HEK293 (cell line): ENCODE measurements around the gene HRCT1.
"Not testable (repeated sequence)": the region's sequence is repeated elsewhere in the genome, so short reads cannot be mapped to it uniquely, and the experiment has no call there.

Experiments
- CTCF ChIA-PET: fragments of 350-600 bp; formaldehyde crosslinking; extraction: SDS; loops from one replicate; lab custom pipeline; 2021; ENCODE audit warnings: antibody characterized with exemption; lab: Yijun Ruan, JAX
- POLR2A ChIA-PET: fragments of 300-600 bp; formaldehyde crosslinking; extraction: SDS; loops from one replicate; lab custom pipeline; 2020; ENCODE audit warnings: antibody characterized with exemption, inconsistent platforms; lab: Yijun Ruan, JAX
- H3K27ac ChIP-seq: fragments of 200-500 bp; sonication (Bioruptor generic); 2 replicates; pipeline ENCODE4 v1.5.1; 2014; ENCODE audit warnings: low read depth, low read length, control low read depth, inconsistent platforms; ENCODE audit errors: extremely low read depth
- H3K36me3 ChIP-seq, 2 experiments: fragments of 200-500 bp in 1 of 2; sonication (Bioruptor generic) in 1 of 2; 1 replicate in 1 of 2; 2 replicates in 1 of 2; pipeline ENCODE4 v1.5.1; 2014 to 2017; ENCODE audit warnings: inconsistent platforms in 2 of 2, low read length in 2 of 2; ENCODE audit not compliant: control insufficient read depth in 2 of 2, insufficient read depth in 1 of 2
- H3K4me1 ChIP-seq: fragments of 200-500 bp; sonication (Bioruptor generic); 2 replicates; pipeline ENCODE4 v1.5.1; 2014; ENCODE audit warnings: mild to moderate bottlenecking, low read length, inconsistent platforms; ENCODE audit not compliant: control insufficient read depth, insufficient read depth
- H3K4me3 ChIP-seq: 2 replicates; pipeline ENCODE4 v1.5.1; 2011; ENCODE audit warnings: low read depth, mild to moderate bottlenecking, control low read depth, low read length, moderate library complexity
- H3K9me3 ChIP-seq: fragments of 200-500 bp; sonication (Bioruptor generic); 2 replicates; pipeline ENCODE4 v1.5.1; 2014; ENCODE audit warnings: low read depth, low read length, inconsistent platforms; ENCODE audit not compliant: control insufficient read depth, insufficient read depth
- GLIS1 ChIP-seq: fragments of 450-650 bp; formaldehyde crosslinking; IDR thresholded peaks from 2 replicates; pipeline ENCODE4 v1.5.1; 2016; ENCODE audit warnings: missing biosample characterization, missing genetic modification characterization
- KLF16 ChIP-seq: fragments of 450-650 bp; formaldehyde crosslinking; IDR thresholded peaks from 2 replicates; pipeline ENCODE4 v1.5.1; 2017; ENCODE audit warnings: missing biosample characterization, missing genetic modification characterization
- OSR2 ChIP-seq: fragments of 450-650 bp; formaldehyde crosslinking; IDR thresholded peaks from 2 replicates; pipeline ENCODE4 v1.5.1; 2016; ENCODE audit warnings: missing biosample characterization, missing genetic modification characterization
- ZBTB48 ChIP-seq: fragments of 450-650 bp; formaldehyde crosslinking; IDR thresholded peaks from 2 replicates; pipeline ENCODE4 v1.5.1; 2016; ENCODE audit warnings: missing biosample characterization, missing genetic modification characterization
- ZNF157 ChIP-seq: fragments of 450-650 bp; formaldehyde crosslinking; IDR thresholded peaks from 2 replicates; pipeline ENCODE4 v1.5.1; 2016; ENCODE audit warnings: missing biosample characterization, missing genetic modification characterization
- ZNF211 ChIP-seq: fragments of 450-650 bp; formaldehyde crosslinking; IDR thresholded peaks from 2 replicates; pipeline ENCODE4 v1.5.1; 2016; ENCODE audit warnings: low read depth, missing biosample characterization, missing genetic modification characterization
- ZNF266 ChIP-seq: fragments of 450-650 bp; formaldehyde crosslinking; IDR thresholded peaks from 2 replicates; pipeline ENCODE4 v1.5.1; 2016; ENCODE audit warnings: missing biosample characterization, missing genetic modification characterization, low read depth
- ZNF292 ChIP-seq: fragments of 450-650 bp; formaldehyde crosslinking; IDR thresholded peaks from 2 replicates; pipeline ENCODE4 v1.5.1; 2016; ENCODE audit warnings: low read depth, missing biosample characterization, missing genetic modification characterization, borderline replicate concordance
- ZNF423 ChIP-seq: fragments of 450-650 bp; formaldehyde crosslinking; IDR thresholded peaks from 2 replicates; pipeline ENCODE4 v1.5.1; 2016; ENCODE audit warnings: missing biosample characterization, missing genetic modification characterization
- ZNF677 ChIP-seq: fragments of 450-650 bp; IDR thresholded peaks from 2 replicates; pipeline ENCODE4 v1.5.0; 2018; ENCODE audit warnings: missing biosample characterization, mild to moderate bottlenecking, missing genetic modification characterization, moderate library complexity
- ZSCAN30 ChIP-seq: fragments of 450-650 bp; IDR thresholded peaks from 2 replicates; pipeline ENCODE4 v1.5.1; 2018; ENCODE audit warnings: missing biosample characterization, mild to moderate bottlenecking, missing genetic modification characterization, moderate library complexity
- TF ChIP-seq, protein P1 (sequence below): fragments of 450-650 bp; formaldehyde crosslinking; IDR thresholded peaks from 2 replicates; pipeline ENCODE4 v1.5.1; 2016; ENCODE audit warnings: missing biosample characterization, missing genetic modification characterization
- TF ChIP-seq, protein P2 (sequence below): fragments of 450-650 bp; formaldehyde crosslinking; IDR thresholded peaks from 2 replicates; pipeline ENCODE4 v1.5.1; 2016; ENCODE audit warnings: missing biosample characterization, missing genetic modification characterization, borderline replicate concordance
- TF ChIP-seq, protein P3 (sequence below): fragments of 450-650 bp; formaldehyde crosslinking; IDR thresholded peaks from 2 replicates; pipeline ENCODE4 v1.5.1; 2016; ENCODE audit warnings: missing biosample characterization, missing genetic modification characterization, low read depth
- TF ChIP-seq, protein P4 (sequence below): fragments of 450-650 bp; formaldehyde crosslinking; IDR thresholded peaks from 2 replicates; pipeline ENCODE4 v1.5.1; 2016; ENCODE audit warnings: missing biosample characterization, missing genetic modification characterization, low read depth
- TF ChIP-seq, protein P5 (sequence below): fragments of 450-650 bp; formaldehyde crosslinking; IDR thresholded peaks from 2 replicates; pipeline ENCODE4 v1.5.1; 2016; ENCODE audit warnings: missing biosample characterization, missing genetic modification characterization
- TF ChIP-seq, protein P6 (sequence below): fragments of 450-650 bp; formaldehyde crosslinking; IDR thresholded peaks from 2 replicates; pipeline ENCODE4 v1.5.1; 2016; ENCODE audit warnings: missing biosample characterization, missing genetic modification characterization
- TF ChIP-seq, protein P7 (sequence below): fragments of 450-650 bp; formaldehyde crosslinking; IDR thresholded peaks from 2 replicates; pipeline ENCODE4 v1.5.1; 2016; ENCODE audit warnings: missing biosample characterization, missing genetic modification characterization

The HRCT1 gene

DNA sequence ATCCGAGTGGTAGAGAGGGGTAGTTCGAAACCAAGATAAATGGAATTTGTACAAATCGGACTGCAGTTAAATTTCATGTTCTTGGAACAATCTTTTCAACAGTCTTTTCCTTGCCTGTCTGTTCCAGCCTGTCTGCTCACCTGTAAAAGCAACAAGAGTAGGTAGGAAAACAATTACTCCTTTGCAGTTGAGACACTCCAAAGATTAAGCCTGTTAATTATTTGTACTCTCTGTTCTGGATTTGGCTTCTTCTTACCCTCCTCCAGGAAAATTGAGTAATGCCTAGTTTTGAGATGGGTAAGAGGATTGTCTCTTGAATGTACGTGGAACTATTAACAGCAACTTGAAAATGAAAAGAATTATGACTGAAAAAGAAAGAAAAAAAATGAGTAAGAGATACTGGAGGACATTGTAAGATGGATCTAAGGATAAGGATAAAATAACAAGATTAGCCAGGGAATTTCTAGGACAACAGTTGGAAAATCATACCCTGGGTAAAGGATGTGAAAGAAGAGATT, 27.6 kb downstream of the HRCT1 start:
- Histone ChIP-seq H3K9me3 (no peaks in the 10 kb centered on the region), H3K4me1 (no peaks in the 10 kb centered on the region), H3K36me3 (no peaks in the 10 kb centered on the region), H3K4me3 (no peak overlapping the region), H3K27ac (no peak overlapping the region)
- POLR2A ChIA-PET, result no interaction called here
- CTCF ChIA-PET, result interaction anchor here (0.6 to 8.7 kb wide), 8 partner anchors 12 to 992 kb away, joined by 3 to 46 read pairs (median 5); no protein-coding TSS in a partner anchor
- no peak for TF ChIP-seq ZNF266 (tag by site-specific recombination)
- TF ChIP-seq, protein P1, sequence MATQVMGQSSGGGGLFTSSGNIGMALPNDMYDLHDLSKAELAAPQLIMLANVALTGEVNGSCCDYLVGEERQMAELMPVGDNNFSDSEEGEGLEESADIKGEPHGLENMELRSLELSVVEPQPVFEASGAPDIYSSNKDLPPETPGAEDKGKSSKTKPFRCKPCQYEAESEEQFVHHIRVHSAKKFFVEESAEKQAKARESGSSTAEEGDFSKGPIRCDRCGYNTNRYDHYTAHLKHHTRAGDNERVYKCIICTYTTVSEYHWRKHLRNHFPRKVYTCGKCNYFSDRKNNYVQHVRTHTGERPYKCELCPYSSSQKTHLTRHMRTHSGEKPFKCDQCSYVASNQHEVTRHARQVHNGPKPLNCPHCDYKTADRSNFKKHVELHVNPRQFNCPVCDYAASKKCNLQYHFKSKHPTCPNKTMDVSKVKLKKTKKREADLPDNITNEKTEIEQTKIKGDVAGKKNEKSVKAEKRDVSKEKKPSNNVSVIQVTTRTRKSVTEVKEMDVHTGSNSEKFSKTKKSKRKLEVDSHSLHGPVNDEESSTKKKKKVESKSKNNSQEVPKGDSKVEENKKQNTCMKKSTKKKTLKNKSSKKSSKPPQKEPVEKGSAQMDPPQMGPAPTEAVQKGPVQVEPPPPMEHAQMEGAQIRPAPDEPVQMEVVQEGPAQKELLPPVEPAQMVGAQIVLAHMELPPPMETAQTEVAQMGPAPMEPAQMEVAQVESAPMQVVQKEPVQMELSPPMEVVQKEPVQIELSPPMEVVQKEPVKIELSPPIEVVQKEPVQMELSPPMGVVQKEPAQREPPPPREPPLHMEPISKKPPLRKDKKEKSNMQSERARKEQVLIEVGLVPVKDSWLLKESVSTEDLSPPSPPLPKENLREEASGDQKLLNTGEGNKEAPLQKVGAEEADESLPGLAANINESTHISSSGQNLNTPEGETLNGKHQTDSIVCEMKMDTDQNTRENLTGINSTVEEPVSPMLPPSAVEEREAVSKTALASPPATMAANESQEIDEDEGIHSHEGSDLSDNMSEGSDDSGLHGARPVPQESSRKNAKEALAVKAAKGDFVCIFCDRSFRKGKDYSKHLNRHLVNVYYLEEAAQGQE (tag by site-specific recombination), result no peak
- no peak for TF ChIP-seq OSR2 (tag by site-specific recombination)
- TF ChIP-seq ZNF292 (tag by site-specific recombination), result no peak
- no peak for TF ChIP-seq ZNF211
- TF ChIP-seq, protein P2, sequence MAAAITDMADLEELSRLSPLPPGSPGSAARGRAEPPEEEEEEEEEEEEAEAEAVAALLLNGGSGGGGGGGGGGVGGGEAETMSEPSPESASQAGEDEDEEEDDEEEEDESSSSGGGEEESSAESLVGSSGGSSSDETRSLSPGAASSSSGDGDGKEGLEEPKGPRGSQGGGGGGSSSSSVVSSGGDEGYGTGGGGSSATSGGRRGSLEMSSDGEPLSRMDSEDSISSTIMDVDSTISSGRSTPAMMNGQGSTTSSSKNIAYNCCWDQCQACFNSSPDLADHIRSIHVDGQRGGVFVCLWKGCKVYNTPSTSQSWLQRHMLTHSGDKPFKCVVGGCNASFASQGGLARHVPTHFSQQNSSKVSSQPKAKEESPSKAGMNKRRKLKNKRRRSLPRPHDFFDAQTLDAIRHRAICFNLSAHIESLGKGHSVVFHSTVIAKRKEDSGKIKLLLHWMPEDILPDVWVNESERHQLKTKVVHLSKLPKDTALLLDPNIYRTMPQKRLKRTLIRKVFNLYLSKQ (tag by site-specific recombination), result no peak
- no peak for TF ChIP-seq ZSCAN30 (tag by site-specific recombination)
- TF ChIP-seq ZNF423, result no peak
- TF ChIP-seq ZNF677 (tag by site-specific recombination), result no peak
- TF ChIP-seq, protein P3, sequence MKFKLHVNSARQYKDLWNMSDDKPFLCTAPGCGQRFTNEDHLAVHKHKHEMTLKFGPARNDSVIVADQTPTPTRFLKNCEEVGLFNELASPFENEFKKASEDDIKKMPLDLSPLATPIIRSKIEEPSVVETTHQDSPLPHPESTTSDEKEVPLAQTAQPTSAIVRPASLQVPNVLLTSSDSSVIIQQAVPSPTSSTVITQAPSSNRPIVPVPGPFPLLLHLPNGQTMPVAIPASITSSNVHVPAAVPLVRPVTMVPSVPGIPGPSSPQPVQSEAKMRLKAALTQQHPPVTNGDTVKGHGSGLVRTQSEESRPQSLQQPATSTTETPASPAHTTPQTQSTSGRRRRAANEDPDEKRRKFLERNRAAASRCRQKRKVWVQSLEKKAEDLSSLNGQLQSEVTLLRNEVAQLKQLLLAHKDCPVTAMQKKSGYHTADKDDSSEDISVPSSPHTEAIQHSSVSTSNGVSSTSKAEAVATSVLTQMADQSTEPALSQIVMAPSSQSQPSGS (tag by site-specific recombination), result no peak
- TF ChIP-seq, protein P4, sequence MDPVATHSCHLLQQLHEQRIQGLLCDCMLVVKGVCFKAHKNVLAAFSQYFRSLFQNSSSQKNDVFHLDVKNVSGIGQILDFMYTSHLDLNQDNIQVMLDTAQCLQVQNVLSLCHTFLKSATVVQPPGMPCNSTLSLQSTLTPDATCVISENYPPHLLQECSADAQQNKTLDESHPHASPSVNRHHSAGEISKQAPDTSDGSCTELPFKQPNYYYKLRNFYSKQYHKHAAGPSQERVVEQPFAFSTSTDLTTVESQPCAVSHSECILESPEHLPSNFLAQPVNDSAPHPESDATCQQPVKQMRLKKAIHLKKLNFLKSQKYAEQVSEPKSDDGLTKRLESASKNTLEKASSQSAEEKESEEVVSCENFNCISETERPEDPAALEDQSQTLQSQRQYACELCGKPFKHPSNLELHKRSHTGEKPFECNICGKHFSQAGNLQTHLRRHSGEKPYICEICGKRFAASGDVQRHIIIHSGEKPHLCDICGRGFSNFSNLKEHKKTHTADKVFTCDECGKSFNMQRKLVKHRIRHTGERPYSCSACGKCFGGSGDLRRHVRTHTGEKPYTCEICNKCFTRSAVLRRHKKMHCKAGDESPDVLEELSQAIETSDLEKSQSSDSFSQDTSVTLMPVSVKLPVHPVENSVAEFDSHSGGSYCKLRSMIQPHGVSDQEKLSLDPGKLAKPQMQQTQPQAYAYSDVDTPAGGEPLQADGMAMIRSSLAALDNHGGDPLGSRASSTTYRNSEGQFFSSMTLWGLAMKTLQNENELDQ (tag by site-specific recombination), result no peak
- no peak for TF ChIP-seq ZBTB48 (tag by site-specific recombination)
- TF ChIP-seq, protein P5, sequence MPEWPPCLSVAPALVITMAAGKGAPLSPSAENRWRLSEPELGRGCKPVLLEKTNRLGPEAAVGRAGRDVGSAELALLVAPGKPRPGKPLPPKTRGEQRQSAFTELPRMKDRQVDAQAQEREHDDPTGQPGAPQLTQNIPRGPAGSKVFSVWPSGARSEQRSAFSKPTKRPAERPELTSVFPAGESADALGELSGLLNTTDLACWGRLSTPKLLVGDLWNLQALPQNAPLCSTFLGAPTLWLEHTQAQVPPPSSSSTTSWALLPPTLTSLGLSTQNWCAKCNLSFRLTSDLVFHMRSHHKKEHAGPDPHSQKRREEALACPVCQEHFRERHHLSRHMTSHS (tag by site-specific recombination), result no peak
- TF ChIP-seq, protein P6, sequence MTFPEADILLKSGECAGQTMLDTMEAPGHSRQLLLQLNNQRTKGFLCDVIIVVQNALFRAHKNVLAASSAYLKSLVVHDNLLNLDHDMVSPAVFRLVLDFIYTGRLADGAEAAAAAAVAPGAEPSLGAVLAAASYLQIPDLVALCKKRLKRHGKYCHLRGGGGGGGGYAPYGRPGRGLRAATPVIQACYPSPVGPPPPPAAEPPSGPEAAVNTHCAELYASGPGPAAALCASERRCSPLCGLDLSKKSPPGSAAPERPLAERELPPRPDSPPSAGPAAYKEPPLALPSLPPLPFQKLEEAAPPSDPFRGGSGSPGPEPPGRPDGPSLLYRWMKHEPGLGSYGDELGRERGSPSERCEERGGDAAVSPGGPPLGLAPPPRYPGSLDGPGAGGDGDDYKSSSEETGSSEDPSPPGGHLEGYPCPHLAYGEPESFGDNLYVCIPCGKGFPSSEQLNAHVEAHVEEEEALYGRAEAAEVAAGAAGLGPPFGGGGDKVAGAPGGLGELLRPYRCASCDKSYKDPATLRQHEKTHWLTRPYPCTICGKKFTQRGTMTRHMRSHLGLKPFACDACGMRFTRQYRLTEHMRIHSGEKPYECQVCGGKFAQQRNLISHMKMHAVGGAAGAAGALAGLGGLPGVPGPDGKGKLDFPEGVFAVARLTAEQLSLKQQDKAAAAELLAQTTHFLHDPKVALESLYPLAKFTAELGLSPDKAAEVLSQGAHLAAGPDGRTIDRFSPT (tag by site-specific recombination), result no peak
- TF ChIP-seq, protein P7, sequence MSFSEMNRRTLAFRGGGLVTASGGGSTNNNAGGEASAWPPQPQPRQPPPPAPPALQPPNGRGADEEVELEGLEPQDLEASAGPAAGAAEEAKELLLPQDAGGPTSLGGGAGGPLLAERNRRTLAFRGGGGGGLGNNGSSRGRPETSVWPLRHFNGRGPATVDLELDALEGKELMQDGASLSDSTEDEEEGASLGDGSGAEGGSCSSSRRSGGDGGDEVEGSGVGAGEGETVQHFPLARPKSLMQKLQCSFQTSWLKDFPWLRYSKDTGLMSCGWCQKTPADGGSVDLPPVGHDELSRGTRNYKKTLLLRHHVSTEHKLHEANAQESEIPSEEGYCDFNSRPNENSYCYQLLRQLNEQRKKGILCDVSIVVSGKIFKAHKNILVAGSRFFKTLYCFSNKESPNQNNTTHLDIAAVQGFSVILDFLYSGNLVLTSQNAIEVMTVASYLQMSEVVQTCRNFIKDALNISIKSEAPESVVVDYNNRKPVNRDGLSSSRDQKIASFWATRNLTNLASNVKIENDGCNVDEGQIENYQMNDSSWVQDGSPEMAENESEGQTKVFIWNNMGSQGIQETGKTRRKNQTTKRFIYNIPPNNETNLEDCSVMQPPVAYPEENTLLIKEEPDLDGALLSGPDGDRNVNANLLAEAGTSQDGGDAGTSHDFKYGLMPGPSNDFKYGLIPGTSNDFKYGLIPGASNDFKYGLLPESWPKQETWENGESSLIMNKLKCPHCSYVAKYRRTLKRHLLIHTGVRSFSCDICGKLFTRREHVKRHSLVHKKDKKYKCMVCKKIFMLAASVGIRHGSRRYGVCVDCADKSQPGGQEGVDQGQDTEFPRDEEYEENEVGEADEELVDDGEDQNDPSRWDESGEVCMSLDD (tag by site-specific recombination), result no peak
- TF ChIP-seq KLF16 (tag by site-specific recombination), result no peak
- TF ChIP-seq ZNF157 (tag by site-specific recombination), result no peak
- TF ChIP-seq GLIS1 (tag by site-specific recombination), result no peak

DNA sequence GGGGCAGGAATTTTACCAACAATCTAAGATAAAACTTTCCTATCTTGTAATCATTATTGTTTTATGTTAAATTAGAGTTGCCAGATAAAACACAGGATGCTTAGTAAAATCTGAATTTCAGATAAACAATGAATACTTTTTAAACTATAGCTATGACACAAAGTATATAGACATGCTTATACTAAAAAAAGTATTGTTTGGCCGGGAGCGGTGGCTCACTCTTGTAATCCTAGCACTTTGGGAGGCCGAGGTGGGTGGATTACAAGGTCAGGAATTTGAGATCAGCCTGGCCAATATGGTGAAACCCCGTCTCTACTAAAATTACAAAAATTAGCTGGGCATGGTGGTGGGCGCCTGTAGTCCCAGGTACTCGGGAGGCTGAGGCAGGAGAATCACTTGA, 28.1 kb downstream of the HRCT1 start:
- H3K4me1 ChIP-seq, POLR2A ChIA-PET, H3K36me3 ChIP-seq, H3K4me3 ChIP-seq, H3K27ac ChIP-seq, H3K9me3 ChIP-seq: not testable (repeated sequence)
- CTCF ChIA-PET, result interaction anchor here (0.8 to 8.7 kb wide), 4 partner anchors 12 to 992 kb away, joined by 3 to 46 read pairs (median 10); no protein-coding TSS in a partner anchor
